Measurements from ENCODE around the gene HIVEP3.

DNA sequence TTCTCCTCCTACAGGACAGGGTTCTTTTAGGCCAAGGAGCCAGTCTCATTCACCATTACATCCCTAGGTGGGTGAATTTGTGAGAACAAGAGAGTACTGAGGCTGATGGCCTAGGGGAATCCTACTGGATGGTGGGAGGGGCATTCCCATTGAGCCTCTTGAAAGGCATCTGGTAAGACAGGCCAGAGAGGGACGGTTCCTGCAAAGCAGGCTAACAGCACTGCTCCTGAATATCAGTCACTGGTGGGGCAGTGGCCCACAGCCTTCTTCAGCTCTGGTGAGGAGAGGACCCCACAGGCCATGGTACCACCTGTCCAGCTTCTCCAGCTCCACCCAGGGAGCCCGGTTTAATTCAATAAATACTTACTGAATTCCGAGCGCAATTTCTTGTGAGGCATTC is 308.4 kb downstream of the HIVEP3 start:
- TF ChIP-seq EP300 (IDR thresholded peaks at IDR 0.05; ENCODE audit: borderline replicate concordance): no peak
- TF ChIP-seq TAF1 (IDR thresholded peaks at IDR 0.05; ENCODE audit: low read depth): no peak
- TF ChIP-seq YY1 (IDR thresholded peaks at IDR 0.05; ENCODE audit: low read depth): no peak
- TF ChIP-seq EGR1 (IDR thresholded peaks at IDR 0.05): no peak
- TF ChIP-seq, protein P1, sequence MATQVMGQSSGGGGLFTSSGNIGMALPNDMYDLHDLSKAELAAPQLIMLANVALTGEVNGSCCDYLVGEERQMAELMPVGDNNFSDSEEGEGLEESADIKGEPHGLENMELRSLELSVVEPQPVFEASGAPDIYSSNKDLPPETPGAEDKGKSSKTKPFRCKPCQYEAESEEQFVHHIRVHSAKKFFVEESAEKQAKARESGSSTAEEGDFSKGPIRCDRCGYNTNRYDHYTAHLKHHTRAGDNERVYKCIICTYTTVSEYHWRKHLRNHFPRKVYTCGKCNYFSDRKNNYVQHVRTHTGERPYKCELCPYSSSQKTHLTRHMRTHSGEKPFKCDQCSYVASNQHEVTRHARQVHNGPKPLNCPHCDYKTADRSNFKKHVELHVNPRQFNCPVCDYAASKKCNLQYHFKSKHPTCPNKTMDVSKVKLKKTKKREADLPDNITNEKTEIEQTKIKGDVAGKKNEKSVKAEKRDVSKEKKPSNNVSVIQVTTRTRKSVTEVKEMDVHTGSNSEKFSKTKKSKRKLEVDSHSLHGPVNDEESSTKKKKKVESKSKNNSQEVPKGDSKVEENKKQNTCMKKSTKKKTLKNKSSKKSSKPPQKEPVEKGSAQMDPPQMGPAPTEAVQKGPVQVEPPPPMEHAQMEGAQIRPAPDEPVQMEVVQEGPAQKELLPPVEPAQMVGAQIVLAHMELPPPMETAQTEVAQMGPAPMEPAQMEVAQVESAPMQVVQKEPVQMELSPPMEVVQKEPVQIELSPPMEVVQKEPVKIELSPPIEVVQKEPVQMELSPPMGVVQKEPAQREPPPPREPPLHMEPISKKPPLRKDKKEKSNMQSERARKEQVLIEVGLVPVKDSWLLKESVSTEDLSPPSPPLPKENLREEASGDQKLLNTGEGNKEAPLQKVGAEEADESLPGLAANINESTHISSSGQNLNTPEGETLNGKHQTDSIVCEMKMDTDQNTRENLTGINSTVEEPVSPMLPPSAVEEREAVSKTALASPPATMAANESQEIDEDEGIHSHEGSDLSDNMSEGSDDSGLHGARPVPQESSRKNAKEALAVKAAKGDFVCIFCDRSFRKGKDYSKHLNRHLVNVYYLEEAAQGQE (IDR thresholded peaks at IDR 0.05; ENCODE audit: low read depth): no peak
- TF ChIP-seq, protein P2, sequence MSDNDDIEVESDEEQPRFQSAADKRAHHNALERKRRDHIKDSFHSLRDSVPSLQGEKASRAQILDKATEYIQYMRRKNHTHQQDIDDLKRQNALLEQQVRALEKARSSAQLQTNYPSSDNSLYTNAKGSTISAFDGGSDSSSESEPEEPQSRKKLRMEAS (IDR thresholded peaks at IDR 0.05): no peak
- TF ChIP-seq CREB1 (IDR thresholded peaks at IDR 0.05; ENCODE audit: low read depth): no peak
- no peak for TF ChIP-seq TEAD4 (IDR thresholded peaks at IDR 0.05)
- TF ChIP-seq ZBTB7A (IDR thresholded peaks at IDR 0.05; ENCODE audit: low read depth): no peak
